Measurements from ENCODE around the gene TMEM115. TPM values are rescaled to one million over a fixed set of nuclear protein-coding genes. Genes with fewer than 3 reads are reported as not detected.

Gene TMEM115
- total and polyA plus RNA-seq, 7 donors, result 20.4 to 49.6 (median 29.1) TPM

DNA sequence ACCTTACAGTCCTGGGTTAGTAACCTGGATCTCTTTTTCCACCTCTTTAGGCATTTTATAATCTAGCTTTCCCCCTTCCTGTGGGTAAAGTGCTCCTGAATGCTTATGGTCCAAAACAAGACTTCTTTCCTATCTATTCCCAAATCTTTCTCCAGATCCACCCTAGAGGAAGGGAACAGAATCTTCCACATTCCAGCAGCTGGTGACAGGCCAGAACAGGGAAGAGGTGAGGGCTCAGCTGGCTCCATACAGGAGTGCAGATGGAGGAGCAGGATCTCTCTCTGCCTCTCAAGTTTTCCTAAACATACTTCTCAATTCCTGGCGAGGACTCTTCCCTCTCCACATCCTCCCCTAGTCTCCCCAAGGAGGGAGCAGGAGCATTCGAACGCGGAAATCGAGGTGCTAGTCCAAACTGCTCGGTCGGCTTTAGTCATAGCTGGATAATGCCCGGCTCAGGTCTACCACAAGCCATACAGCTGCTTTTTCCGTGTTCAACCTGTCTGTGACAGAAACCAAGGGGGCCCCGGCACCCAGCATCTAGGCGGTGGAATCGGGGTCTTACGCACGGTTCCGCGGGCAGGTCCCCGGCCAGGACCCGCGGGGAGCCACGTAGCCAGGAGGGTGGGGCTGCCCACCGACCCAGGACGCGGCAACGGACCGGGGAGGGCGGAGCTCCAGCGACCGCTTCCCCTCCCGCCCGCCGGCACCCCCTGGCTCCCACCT is 22.7 kb downstream of the TMEM115 start:
- DNase-seq (no peak), ATAC-seq (peak; percentile 0 to 8 (median 0))
- H3K4me3 ChIP-seq, result peak overlapping the region; percentile 93
- H3K27me3 ChIP-seq (ENCODE audit: insufficient read depth in 3 of 3, low read length in 2 of 3), result no peaks in the 10 kb centered on the region
- peaks cover 50% of the 10 kb centered on the region for H3K4me1 ChIP-seq
- TF ChIP-seq, protein P1, sequence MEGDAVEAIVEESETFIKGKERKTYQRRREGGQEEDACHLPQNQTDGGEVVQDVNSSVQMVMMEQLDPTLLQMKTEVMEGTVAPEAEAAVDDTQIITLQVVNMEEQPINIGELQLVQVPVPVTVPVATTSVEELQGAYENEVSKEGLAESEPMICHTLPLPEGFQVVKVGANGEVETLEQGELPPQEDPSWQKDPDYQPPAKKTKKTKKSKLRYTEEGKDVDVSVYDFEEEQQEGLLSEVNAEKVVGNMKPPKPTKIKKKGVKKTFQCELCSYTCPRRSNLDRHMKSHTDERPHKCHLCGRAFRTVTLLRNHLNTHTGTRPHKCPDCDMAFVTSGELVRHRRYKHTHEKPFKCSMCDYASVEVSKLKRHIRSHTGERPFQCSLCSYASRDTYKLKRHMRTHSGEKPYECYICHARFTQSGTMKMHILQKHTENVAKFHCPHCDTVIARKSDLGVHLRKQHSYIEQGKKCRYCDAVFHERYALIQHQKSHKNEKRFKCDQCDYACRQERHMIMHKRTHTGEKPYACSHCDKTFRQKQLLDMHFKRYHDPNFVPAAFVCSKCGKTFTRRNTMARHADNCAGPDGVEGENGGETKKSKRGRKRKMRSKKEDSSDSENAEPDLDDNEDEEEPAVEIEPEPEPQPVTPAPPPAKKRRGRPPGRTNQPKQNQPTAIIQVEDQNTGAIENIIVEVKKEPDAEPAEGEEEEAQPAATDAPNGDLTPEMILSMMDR (IDR thresholded peaks at IDR 0.05), result no peak
- H3K9me3 ChIP-seq, result no peaks in the 10 kb centered on the region
- 1% methylated on average over 23 to 31 of the region's 31 CpGs for WGBS, 3 donors
- H3K36me3 ChIP-seq (ENCODE audit: insufficient read depth in 1 of 2, low read depth in 1 of 2), result peaks cover 0 to 13% of the 10 kb centered on the region in 2 donors
- intact Hi-C loops (cut with DNase I), result no loop called here
- H3K27ac ChIP-seq, result peak overlapping the region; percentile 95

DNA sequence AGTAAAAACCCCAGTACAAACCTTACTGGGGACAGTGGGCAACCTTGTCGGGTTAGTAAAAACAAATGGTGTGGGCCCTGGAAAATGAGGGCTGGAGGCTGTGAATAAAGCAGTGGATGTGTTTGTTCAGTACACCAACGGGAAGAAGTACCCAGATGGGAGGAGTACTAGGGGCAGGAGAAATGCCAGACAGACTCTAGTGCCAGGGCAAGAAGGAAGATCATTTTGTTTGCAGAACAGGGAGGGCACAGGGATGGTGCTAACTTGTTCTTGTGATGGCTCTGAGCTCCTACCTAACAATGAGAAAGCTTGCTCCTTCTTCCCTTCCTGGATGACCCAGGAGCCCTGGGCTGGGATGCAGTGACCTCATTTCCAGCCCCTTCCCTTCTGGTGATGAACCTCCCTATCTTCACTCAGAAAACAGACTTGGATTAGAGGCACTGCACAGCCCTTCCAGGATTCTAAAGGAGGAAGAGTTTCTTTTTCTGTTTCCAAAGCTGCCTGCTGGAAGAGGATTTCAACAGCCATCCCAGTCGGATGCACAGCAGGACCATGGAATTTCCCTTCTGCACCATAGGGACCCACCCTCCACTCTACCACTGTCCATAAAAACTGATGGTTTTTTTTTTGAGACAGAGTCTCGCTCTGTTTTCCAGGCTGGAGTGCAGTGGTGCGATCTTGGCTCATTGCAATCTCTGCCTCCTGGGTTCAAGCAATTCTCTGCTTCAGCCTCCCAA is 24.8 kb downstream of the TMEM115 start:
- Histone ChIP-seq H3K4me1 (peaks cover 46% of the 10 kb centered on the region), H3K9me3 (no peaks in the 10 kb centered on the region), H3K36me3 (ENCODE audit: insufficient read depth in 1 of 2, low read depth in 1 of 2) (peaks cover 3 to 34% of the 10 kb centered on the region in 2 donors), H3K27ac (peak overlapping the region; percentile 95), H3K4me3 (peak overlapping the region; percentile 93), H3K27me3 (ENCODE audit: insufficient read depth in 3 of 3, low read length in 2 of 3) (no peaks in the 10 kb centered on the region)
- ATAC-seq, result no peak
- intact Hi-C loops (cut with DNase I), result no loop called here
- TF ChIP-seq, protein P1 (IDR thresholded peaks at IDR 0.05), result no peak
- DNase-seq, result no peak
- 42 to 54% (median 49%) methylated on average over 5 of the region's 5 CpGs for WGBS, 3 donors

DNA sequence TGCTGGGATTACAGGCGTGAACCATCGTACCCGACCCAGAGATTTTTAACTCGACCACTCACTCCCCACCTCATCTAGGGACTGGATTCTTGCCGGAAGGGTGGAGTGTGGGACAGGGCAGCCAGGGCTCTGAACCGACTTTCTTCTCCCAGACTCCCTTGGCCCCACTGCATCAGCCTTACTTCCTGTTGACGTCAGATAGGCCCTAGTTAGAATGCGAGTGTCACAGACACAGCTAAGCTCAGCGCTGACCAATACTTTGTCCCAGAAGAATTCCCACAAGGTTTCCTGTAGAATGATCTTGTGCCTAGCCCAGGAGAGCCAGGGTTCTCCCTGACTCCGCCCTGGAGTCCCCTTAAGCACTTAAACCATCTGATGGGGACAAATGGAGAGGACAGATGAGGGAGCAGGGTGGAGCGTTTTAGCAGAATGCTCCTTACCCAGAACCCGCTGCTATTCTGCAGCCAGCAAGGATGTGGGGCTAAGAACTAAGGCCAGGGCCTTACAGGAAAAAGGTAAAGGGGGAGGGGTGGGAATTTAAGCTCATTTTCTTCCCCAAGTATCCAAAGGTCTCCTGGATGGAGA is 25.5 kb downstream of the TMEM115 start:
- Histone ChIP-seq H3K9me3 (no peaks in the 10 kb centered on the region), H3K36me3 (ENCODE audit: insufficient read depth in 1 of 2, low read depth in 1 of 2) (peaks cover 3 to 41% of the 10 kb centered on the region in 2 donors), H3K27ac (peak overlapping the region; percentile 95), H3K4me1 (peaks cover 45% of the 10 kb centered on the region), H3K27me3 (ENCODE audit: insufficient read depth in 3 of 3, low read length in 2 of 3) (no peaks in the 10 kb centered on the region), H3K4me3 (peak overlapping the region; percentile 93)
- 43 to 64% (median 46%) methylated on average over 12 of the region's 12 CpGs for WGBS, 3 donors
- intact Hi-C loops (cut with DNase I), result no loop called here
- peak; percentile 60 to 71 for DNase-seq
- TF ChIP-seq, protein P1 (IDR thresholded peaks at IDR 0.05), result no peak
- no peak for ATAC-seq

DNA sequence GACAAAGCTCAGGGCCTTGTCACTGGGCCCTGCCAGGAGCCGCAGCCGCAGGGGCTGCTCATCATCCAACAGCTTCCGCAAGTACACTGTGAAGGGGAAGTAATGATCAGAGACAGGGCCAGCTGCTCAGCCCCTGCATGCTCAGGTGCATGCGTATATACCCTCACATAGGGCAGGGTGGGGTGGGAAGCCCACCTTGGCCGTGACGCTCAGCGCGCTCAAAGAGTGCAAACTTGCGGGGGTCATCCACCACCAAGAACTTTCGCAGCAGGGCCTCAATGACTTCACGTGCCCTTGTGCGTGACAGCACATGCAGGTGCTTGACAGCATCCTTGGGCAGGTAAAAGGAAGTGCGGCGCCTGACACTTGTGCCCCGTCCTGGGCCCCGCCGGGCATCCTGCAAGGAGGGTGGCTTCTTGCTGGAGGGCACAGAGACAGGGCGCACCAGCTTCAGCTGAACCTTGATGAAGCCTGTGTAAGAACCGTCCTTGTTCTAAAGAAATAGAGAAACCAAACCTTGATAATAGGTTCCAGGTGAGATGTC is 27.9 kb downstream of the TMEM115 start:
- H3K36me3 ChIP-seq (ENCODE audit: insufficient read depth in 1 of 2, low read depth in 1 of 2), result peaks cover 3 to 44% of the 10 kb centered on the region in 2 donors
- no peak overlapping the region for H3K4me3 ChIP-seq
- 94 to 96% (median 95%) methylated on average over 19 of the region's 19 CpGs for WGBS, 3 donors
- no peak for DNase-seq
- intact Hi-C loops (cut with DNase I), result no loop called here
- no peaks in the 10 kb centered on the region for H3K27me3 ChIP-seq (ENCODE audit: insufficient read depth in 3 of 3, low read length in 2 of 3)
- no peaks in the 10 kb centered on the region for H3K9me3 ChIP-seq
- no peak overlapping the region for H3K27ac ChIP-seq
- H3K4me1 ChIP-seq, result peaks cover 46% of the 10 kb centered on the region
- TF ChIP-seq, protein P1 (IDR thresholded peaks at IDR 0.05), result no peak
- ATAC-seq, result no peak

Measured in psoas muscle (tissue), 8 donors.